Naive thymus-derived CD4-positive, alpha-beta T cell (primary cell): Measurements from ENCODE around the gene FBXO3. TPM values are rescaled to one million over a fixed set of nuclear protein-coding genes. Genes with fewer than 3 reads are reported as not detected.

Experiments used
- ATAC-seq: fragments of 150-1000 bp; cut with Tn5 transposase; 2 replicates; pipeline ENCODE4 v1.10.0; 2021; ENCODE audit warnings: mild to moderate bottlenecking, moderate library complexity
- CTCF ChIA-PET: fragments of 350-600 bp; sonication (Branson Sonifier 250); formaldehyde crosslinking; loops from one replicate; lab custom pipeline; 2021; ENCODE audit warnings: antibody characterized with exemption; lab: Charles Lee
- POLR2A ChIA-PET: fragments of 350-600 bp; sonication (Branson Sonifier 250); formaldehyde crosslinking; loops from one replicate; lab custom pipeline; 2021; ENCODE audit warnings: antibody characterized with exemption, inconsistent platforms; lab: Charles Lee
- DNase-seq, 9 donors: peaks; one replicate each; pipeline versions ENCODE4 v3.0.0 to v3.0.0-alpha.2; 2020 to 2022; ENCODE audit warnings: mixed read lengths in 1 of 9
- H3K27ac ChIP-seq: one replicate; pipeline ENCODE4 v1.7.0; 2013; ENCODE audit warnings: mild to moderate bottlenecking, low read depth, low read length, moderate library complexity
- H3K27me3 ChIP-seq, 2 donors: one replicate each; pipeline ENCODE4 v1.7.0; 2013; ENCODE audit warnings: low read length in 2 of 2, mild to moderate bottlenecking in 2 of 2, moderate library complexity in 2 of 2; ENCODE audit not compliant: control insufficient read depth in 2 of 2, insufficient read depth in 2 of 2
- H3K36me3 ChIP-seq, 3 experiments: 1 replicate in 2 of 3; 2 replicates in 1 of 3; pipeline ENCODE4 v1.7.0; 2013; ENCODE audit warnings: low read length in 3 of 3, mild to moderate bottlenecking in 3 of 3, moderate library complexity in 1 of 3; ENCODE audit not compliant: insufficient read depth in 3 of 3, control insufficient read depth in 2 of 3
- H3K4me1 ChIP-seq, 2 donors: one replicate each; pipeline ENCODE4 v1.7.0; 2013; ENCODE audit warnings: low read length in 2 of 2, mild to moderate bottlenecking in 2 of 2, moderate library complexity in 1 of 2; ENCODE audit not compliant: control insufficient read depth in 2 of 2, insufficient read depth in 2 of 2
- H3K4me3 ChIP-seq: 2 replicates; pipeline ENCODE4 v1.7.0; 2013; ENCODE audit warnings: mild to moderate bottlenecking, low read length
- H3K9me3 ChIP-seq, 3 experiments: 1 replicate in 2 of 3; 2 replicates in 1 of 3; pipeline ENCODE4 v1.7.0; 2013; ENCODE audit warnings: low read length in 3 of 3; ENCODE audit not compliant: control insufficient read depth in 2 of 3
- H3K27ac Mint-ChIP-seq, 9 donors: one replicate each; pipeline ENCODE4 v1.8.0; 2020 to 2022; ENCODE audit warnings: mixed read lengths in 9 of 9, mild to moderate bottlenecking in 8 of 9, moderate library complexity in 5 of 9, inconsistent platforms in 2 of 9
- H3K27me3 Mint-ChIP-seq, 5 donors: one replicate each; pipeline ENCODE4 v1.8.0; 2021 to 2022; ENCODE audit warnings: mixed read lengths in 5 of 5, mild to moderate bottlenecking in 1 of 5
- H3K36me3 Mint-ChIP-seq, 5 donors: one replicate each; pipeline ENCODE4 v1.8.0; 2020 to 2022; ENCODE audit warnings: mixed read lengths in 5 of 5, mild to moderate bottlenecking in 3 of 5, inconsistent platforms in 1 of 5
- H3K4me1 Mint-ChIP-seq, 7 donors: one replicate each; pipeline ENCODE4 v1.8.0; 2020 to 2022; ENCODE audit warnings: mixed read lengths in 7 of 7, mild to moderate bottlenecking in 3 of 7, inconsistent platforms in 1 of 7
- H3K4me3 Mint-ChIP-seq, 10 donors: one replicate each; pipeline ENCODE4 v1.8.0; 2020 to 2022; ENCODE audit warnings: mild to moderate bottlenecking in 10 of 10, mixed read lengths in 10 of 10, moderate library complexity in 6 of 10, inconsistent platforms in 2 of 10
- H3K9me3 Mint-ChIP-seq, 11 donors: one replicate each; pipeline ENCODE4 v1.8.0; 2020 to 2022; ENCODE audit warnings: mixed read lengths in 11 of 11, mild to moderate bottlenecking in 4 of 11, inconsistent platforms in 1 of 11, moderate library complexity in 1 of 11
- intact Hi-C, 2 donors: fragments of 100-400 bp; cut with micrococcal nuclease; formaldehyde crosslinking; loops; one replicate each; pipeline ENCODE4 v1.15.1; 2023
- polyA plus RNA-seq, 2 donors: library from polyadenylated mRNA; unstranded; fragments of 300-500 nt; fragmentation: Illumina TruSeq; gene quantifications; one replicate each; pipeline ENCODE4 v1.2.3, GENCODE V29; 2021
- total RNA-seq, 6 experiments: library from RNA in 5 of 6; stranded (reverse) in 5 of 6; gene quantifications; 1 replicate in 5 of 6; 2 replicates in 1 of 6; pipeline ENCODE4 v1.2.3 and lab custom pipeline; 2021 to 2026

Gene FBXO3
- total and polyA plus RNA-seq, 7 experiments from 2014 or later, result 22.6 to 55.7 (median 43.1) TPM

GRCh38 chr11:33723238-33723881 is 51.0 kb downstream of the FBXO3 start:
- CTCF ChIA-PET, result no interaction called here

GRCh38 chr11:33722590-33723234 is 51.6 kb downstream of the FBXO3 start:
- H3K27me3 ChIP-seq, result no peaks in the 10 kb centered on the region
- no peaks in the 10 kb centered on the region for H3K9me3 ChIP-seq
- Mint-ChIP-seq H3K4me3 (peak overlapping the region in 1 of 10 donors; percentile 13), H3K36me3 (peaks cover 10 to 27% (median 14%) of the 10 kb centered on the region in 5 donors), H3K4me1 (peaks cover 22 to 60% (median 32%) of the 10 kb centered on the region in 7 donors), H3K9me3 (no peaks in the 10 kb centered on the region), H3K27ac (peak overlapping the region in 1 of 9 donors; percentile 64), H3K27me3 (no peaks in the 10 kb centered on the region)
- H3K36me3 ChIP-seq, result peaks cover 0 to 33% (median 0%) of the 10 kb centered on the region in 3 experiments
- ATAC-seq (peak; percentile 62), DNase-seq (peak in 1 of 9 donors; percentile 64)
- intact Hi-C loops, result no loop called here
- CTCF ChIA-PET, result no interaction called here
- H3K4me1 ChIP-seq, result no peaks in the 10 kb centered on the region
- POLR2A ChIA-PET, result no interaction called here
- no peak overlapping the region for H3K27ac ChIP-seq
- H3K4me3 ChIP-seq, result no peak overlapping the region

More at GRCh38 chr11:33723238-33723881, 51.0 kb downstream of the FBXO3 start:
- no peaks in the 10 kb centered on the region for H3K9me3 ChIP-seq
- H3K9me3 Mint-ChIP-seq, result no peaks in the 10 kb centered on the region
- H3K4me3 Mint-ChIP-seq, result peak overlapping the region in 1 of 10 donors; percentile 8
- no peak overlapping the region for H3K4me3 ChIP-seq
- H3K27me3 ChIP-seq, result no peaks in the 10 kb centered on the region
- H3K36me3 Mint-ChIP-seq, result peaks cover 10 to 27% (median 14%) of the 10 kb centered on the region in 5 donors
- no peak overlapping the region for H3K27ac ChIP-seq
- peak; percentile 29 for ATAC-seq
- POLR2A ChIA-PET, result no interaction called here
- no peaks in the 10 kb centered on the region for H3K27me3 Mint-ChIP-seq
- DNase-seq, result peak in 1 of 9 donors; percentile 26
- peaks cover 22 to 61% (median 32%) of the 10 kb centered on the region in 7 donors for H3K4me1 Mint-ChIP-seq
- H3K27ac Mint-ChIP-seq, result peak overlapping the region in 2 of 9 donors; percentile 42 to 64
- H3K4me1 ChIP-seq, result no peaks in the 10 kb centered on the region
- intact Hi-C loops, result no loop called here
- peaks cover 0 to 33% (median 0%) of the 10 kb centered on the region in 3 experiments for H3K36me3 ChIP-seq

GRCh38 chr11:33721984-33722383 is 52.3 kb downstream of the FBXO3 start:
- H3K27ac ChIP-seq, result no peak overlapping the region
- CTCF ChIA-PET, result no interaction called here
- Mint-ChIP-seq H3K27ac (peak overlapping the region in 2 of 9 donors; percentile 2 to 64), H3K36me3 (peaks cover 12 to 29% (median 15%) of the 10 kb centered on the region in 5 donors), H3K4me3 (no peak overlapping the region), H3K27me3 (no peaks in the 10 kb centered on the region), H3K9me3 (no peaks in the 10 kb centered on the region), H3K4me1 (peaks cover 21 to 57% (median 30%) of the 10 kb centered on the region in 7 donors)
- peaks cover 0 to 38% (median 0%) of the 10 kb centered on the region in 3 experiments for H3K36me3 ChIP-seq
- intact Hi-C loops, result no loop called here
- no peak for DNase-seq
- no peaks in the 10 kb centered on the region for H3K4me1 ChIP-seq
- H3K4me3 ChIP-seq, result no peak overlapping the region
- no peak for ATAC-seq
- POLR2A ChIA-PET, result no interaction called here
- H3K27me3 ChIP-seq, result no peaks in the 10 kb centered on the region
- no peaks in the 10 kb centered on the region for H3K9me3 ChIP-seq

- Histone ChIP-seq H3K27me3 (no peaks in the 10 kb centered on the region), H3K27ac (no peak overlapping the region), H3K4me3 (no peak overlapping the region), H3K9me3 (no peaks in the 10 kb centered on the region), H3K4me1 (no peaks in the 10 kb centered on the region), H3K36me3 (peaks cover 0 to 44% (median 0%) of the 10 kb centered on the region in 3 experiments)
- H3K4me3 Mint-ChIP-seq, result no peak overlapping the region
- peaks cover 18 to 55% (median 24%) of the 10 kb centered on the region in 7 donors for H3K4me1 Mint-ChIP-seq
- CTCF ChIA-PET, result no interaction called here
- no peaks in the 10 kb centered on the region for H3K27me3 Mint-ChIP-seq
- POLR2A ChIA-PET, result no interaction called here
- peaks cover 12 to 31% (median 18%) of the 10 kb centered on the region in 5 donors for H3K36me3 Mint-ChIP-seq
- ATAC-seq (no peak), DNase-seq (no peak)
- intact Hi-C loops, result no loop called here
- peak overlapping the region in 2 of 9 donors; percentile 8 to 21 for H3K27ac Mint-ChIP-seq
- no peaks in the 10 kb centered on the region for H3K9me3 Mint-ChIP-seq
Observed at GRCh38 chr11:33721426-33721825, 52.9 kb downstream of the FBXO3 start.

- Histone ChIP-seq H3K4me1 (no peaks in the 10 kb centered on the region), H3K27ac (no peak overlapping the region), H3K27me3 (no peaks in the 10 kb centered on the region), H3K36me3 (peaks cover 0 to 45% (median 0%) of the 10 kb centered on the region in 3 experiments), H3K9me3 (no peaks in the 10 kb centered on the region), H3K4me3 (no peak overlapping the region)
- H3K9me3 Mint-ChIP-seq, result no peaks in the 10 kb centered on the region
- ChIA-PET POLR2A (interaction anchor here (1.1 kb wide), 1 partner anchor 16 kb away, joined by 4 read pairs; no protein-coding TSS in a partner anchor), CTCF (no interaction called here)
- no peak for ATAC-seq
- peaks cover 11 to 29% (median 18%) of the 10 kb centered on the region in 5 donors for H3K36me3 Mint-ChIP-seq
- H3K27me3 Mint-ChIP-seq, result no peaks in the 10 kb centered on the region
- H3K4me1 Mint-ChIP-seq, result peaks cover 5 to 40% (median 8%) of the 10 kb centered on the region in 7 donors
- peak overlapping the region in 2 of 9 donors; percentile 45 to 68 for H3K27ac Mint-ChIP-seq
- intact Hi-C loops, result no loop called here
- DNase-seq, result no peak
- no peak overlapping the region for H3K4me3 Mint-ChIP-seq
Observed at GRCh38 chr11:33719587-33719986, 54.7 kb downstream of the FBXO3 start.

- no peak overlapping the region for H3K27ac Mint-ChIP-seq
- no peak overlapping the region for H3K4me3 Mint-ChIP-seq
- Histone ChIP-seq H3K36me3 (peaks cover 0 to 45% (median 0%) of the 10 kb centered on the region in 3 experiments), H3K27me3 (no peaks in the 10 kb centered on the region), H3K4me1 (no peaks in the 10 kb centered on the region), H3K27ac (no peak overlapping the region), H3K9me3 (no peaks in the 10 kb centered on the region), H3K4me3 (no peak overlapping the region)
- peaks cover 11 to 34% (median 18%) of the 10 kb centered on the region in 5 donors for H3K36me3 Mint-ChIP-seq
- ATAC-seq, result no peak
- peaks cover 0 to 28% (median under 1%) of the 10 kb centered on the region in 7 donors for H3K4me1 Mint-ChIP-seq
- DNase-seq, result no peak
- H3K27me3 Mint-ChIP-seq, result no peaks in the 10 kb centered on the region
- POLR2A ChIA-PET, result no interaction called here
- no peaks in the 10 kb centered on the region for H3K9me3 Mint-ChIP-seq
- CTCF ChIA-PET, result interaction anchor here (0.9 kb wide), 1 partner anchor 88 kb away, joined by 3 read pairs; no protein-coding TSS in a partner anchor
- intact Hi-C loops, result no loop called here
Observed at GRCh38 chr11:33718440-33718839, 55.9 kb downstream of the FBXO3 start.
